GM12891 (cell line): ENCODE data around the gene OPRD1.

Source experiments
- POLR2A ChIP-seq: IDR thresholded peaks from 2 replicates; pipeline ENCODE4 v1.6.1; 2011; ENCODE audit warnings: low read depth, low read length, control low read depth
- POLR2AphosphoS5 ChIP-seq: IDR thresholded peaks from 2 replicates; pipeline ENCODE4 v1.6.1; 2011; ENCODE audit warnings: low read depth, low read length, control low read depth
- TAF1 ChIP-seq: IDR thresholded peaks from 2 replicates; pipeline ENCODE4 v1.6.1; 2011; ENCODE audit warnings: low read depth, low read length, control low read depth

- TF ChIP-seq POLR2A = no peak
- TF ChIP-seq TAF1 = no peak
- TF ChIP-seq POLR2AphosphoS5 = no peak
Observed at GRCh38 chr1:28830814-28831213, 18.8 kb downstream of the OPRD1 start.
